Upper lobe of left lung (tissue), 4 donors: ENCODE measurements around the gene RIMS4.
A peak's percentile ranks its signal among the peaks of the same experiment; 100 is the strongest.

Source experiments
- EP300 ChIP-seq, 4 donors: sonication (generic); formaldehyde crosslinking; IDR thresholded peaks; one replicate each; pipeline ENCODE4 v1.5.1; 2017; ENCODE audit warnings: antibody characterized with exemption in 4 of 4, control low read depth in 2 of 4
- POLR2A ChIP-seq, 4 donors: fragments of 450-650 bp; IDR thresholded peaks; one replicate each; pipeline ENCODE4 v1.5.1; 2016 to 2017; ENCODE audit warnings: antibody characterized with exemption in 4 of 4, mild to moderate bottlenecking in 2 of 4
- POLR2AphosphoS5 ChIP-seq, 2 donors: sonication (generic); formaldehyde crosslinking; IDR thresholded peaks; one replicate each; pipeline ENCODE4 v1.5.1; 2017; ENCODE audit warnings: antibody characterized with exemption in 2 of 2
- TF ChIP-seq, protein P1 (sequence below), 6 experiments: fragments of 450-650 bp in 4 of 6; fragments of 200-600 bp in 2 of 6; sonication (generic) in 2 of 6; IDR thresholded peaks; one replicate each; pipeline ENCODE4 v1.5.1; 2016 to 2019; ENCODE audit warnings: antibody characterized with exemption in 6 of 6

DNA sequence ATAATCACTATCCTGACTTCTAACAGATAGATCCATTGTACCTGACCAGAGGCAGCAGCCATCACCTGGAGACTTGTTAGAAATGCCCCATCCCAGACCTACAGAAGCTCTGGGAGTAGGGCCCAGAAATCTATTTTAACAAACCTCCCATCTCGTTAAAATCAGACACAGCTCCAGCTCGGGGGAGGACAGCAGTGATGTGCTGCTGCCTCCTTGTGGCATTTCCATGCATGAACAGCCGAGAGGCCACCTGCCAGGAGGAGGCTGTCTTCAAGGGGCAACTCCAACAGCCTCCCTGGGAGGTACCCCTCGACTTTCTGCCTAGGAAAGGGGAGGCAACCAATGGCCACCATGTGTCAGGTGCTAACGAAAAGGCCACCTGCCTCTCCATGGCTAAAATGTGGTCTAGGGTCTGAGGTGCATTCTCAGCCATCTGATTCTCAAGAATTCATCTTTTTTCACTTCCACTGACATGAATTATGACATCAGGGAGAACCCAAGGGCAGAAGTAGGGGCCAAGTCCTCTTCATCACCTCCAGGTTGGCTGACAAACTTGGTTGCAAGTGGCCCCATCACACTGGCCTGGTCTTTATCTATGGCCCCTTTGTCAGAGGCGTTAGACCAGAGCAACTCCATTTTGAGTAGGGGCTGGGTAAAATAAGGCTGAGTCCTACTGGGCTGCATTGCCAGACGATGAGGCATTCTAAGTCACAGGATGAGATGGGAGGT lies 76.8 kb downstream of the RIMS4 start:
- TF ChIP-seq POLR2AphosphoS5 (IDR thresholded peaks at IDR 0.05) = no peak
- TF ChIP-seq, protein P1, sequence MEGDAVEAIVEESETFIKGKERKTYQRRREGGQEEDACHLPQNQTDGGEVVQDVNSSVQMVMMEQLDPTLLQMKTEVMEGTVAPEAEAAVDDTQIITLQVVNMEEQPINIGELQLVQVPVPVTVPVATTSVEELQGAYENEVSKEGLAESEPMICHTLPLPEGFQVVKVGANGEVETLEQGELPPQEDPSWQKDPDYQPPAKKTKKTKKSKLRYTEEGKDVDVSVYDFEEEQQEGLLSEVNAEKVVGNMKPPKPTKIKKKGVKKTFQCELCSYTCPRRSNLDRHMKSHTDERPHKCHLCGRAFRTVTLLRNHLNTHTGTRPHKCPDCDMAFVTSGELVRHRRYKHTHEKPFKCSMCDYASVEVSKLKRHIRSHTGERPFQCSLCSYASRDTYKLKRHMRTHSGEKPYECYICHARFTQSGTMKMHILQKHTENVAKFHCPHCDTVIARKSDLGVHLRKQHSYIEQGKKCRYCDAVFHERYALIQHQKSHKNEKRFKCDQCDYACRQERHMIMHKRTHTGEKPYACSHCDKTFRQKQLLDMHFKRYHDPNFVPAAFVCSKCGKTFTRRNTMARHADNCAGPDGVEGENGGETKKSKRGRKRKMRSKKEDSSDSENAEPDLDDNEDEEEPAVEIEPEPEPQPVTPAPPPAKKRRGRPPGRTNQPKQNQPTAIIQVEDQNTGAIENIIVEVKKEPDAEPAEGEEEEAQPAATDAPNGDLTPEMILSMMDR (IDR thresholded peaks at IDR 0.05) = peak; percentile 84 to 93 (median 88)
- TF ChIP-seq POLR2A (IDR thresholded peaks at IDR 0.05) = no peak
- no peak for TF ChIP-seq EP300 (IDR thresholded peaks at IDR 0.05)
